ENCODE measurements around the gene LSM7.

Gene LSM7

GRCh38 chr19:2344381-2344870 is 16.0 kb upstream of the LSM7 start:
- Histone ChIP-seq H3K27ac (no peak overlapping the region), H3K27me3 (replicated peaks) (no peaks in the 10 kb centered on the region), H3K36me3 (replicated peaks) (peaks cover 7% of the 10 kb centered on the region), H3K4me3 (ENCODE audit: low read depth, low read length) (no peak overlapping the region)
- in situ Hi-C loops (cut with HindIII; ENCODE audit: low pct_ligation_motif_present, low sequenced_read_pairs): no loop called here
- no peak for DNase-seq
- no peak for TF ChIP-seq CTCF (IDR thresholded peaks at IDR 0.05; ENCODE audit: low read depth, low read length, missing control alignments)

DNA sequence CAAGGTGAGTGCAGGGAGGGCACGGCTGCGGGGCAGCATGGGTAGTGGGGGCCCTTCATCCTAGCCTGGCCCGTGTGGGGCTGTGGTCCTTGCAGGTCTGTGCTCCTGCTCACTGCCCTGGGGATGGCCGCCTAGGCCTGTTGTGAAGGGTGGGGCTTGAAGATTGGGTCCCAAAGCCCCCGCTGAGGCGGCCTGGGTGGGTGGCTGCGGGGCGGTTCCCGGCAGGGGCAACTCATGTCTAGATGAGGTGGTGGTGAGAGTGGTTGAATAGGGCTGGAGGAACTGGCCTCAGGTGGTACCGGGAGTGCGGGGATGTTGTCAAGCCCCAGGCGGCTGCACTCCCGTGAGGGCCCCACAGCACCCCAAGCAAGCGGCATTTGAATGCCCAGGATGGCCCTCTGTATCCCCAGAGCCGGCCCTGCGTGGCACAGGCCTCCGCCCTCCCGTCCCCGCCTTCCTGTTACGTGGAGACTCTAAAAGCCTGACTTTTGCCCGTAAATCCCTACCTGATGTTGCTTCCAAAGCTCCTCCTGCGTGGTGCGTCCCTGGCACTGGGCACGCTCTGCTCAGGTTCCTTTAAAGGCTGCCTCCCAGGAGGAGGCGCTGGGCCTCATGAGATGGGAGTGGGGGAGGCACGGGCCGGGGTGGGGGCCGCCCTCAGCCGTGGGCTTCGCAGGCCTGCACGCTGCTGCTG is 15.1 kb upstream of the LSM7 start:
- H3K4me3 ChIP-seq (ENCODE audit: low read depth, low read length): no peak overlapping the region
- DNase-seq: no peak
- no peaks in the 10 kb centered on the region for H3K27me3 ChIP-seq (replicated peaks)
- H3K36me3 ChIP-seq (replicated peaks): peaks cover 12% of the 10 kb centered on the region
- in situ Hi-C loops (cut with HindIII; ENCODE audit: low pct_ligation_motif_present, low sequenced_read_pairs): no loop called here
- no peak overlapping the region for H3K27ac ChIP-seq
- no peak for TF ChIP-seq CTCF (IDR thresholded peaks at IDR 0.05; ENCODE audit: low read depth, low read length, missing control alignments)

- in situ Hi-C loops (cut with HindIII; ENCODE audit: low pct_ligation_motif_present, low sequenced_read_pairs): no loop called here
- H3K4me3 ChIP-seq (ENCODE audit: low read depth, low read length): no peak overlapping the region
- peaks cover 12% of the 10 kb centered on the region for H3K36me3 ChIP-seq (replicated peaks)
- TF ChIP-seq CTCF (IDR thresholded peaks at IDR 0.05; ENCODE audit: low read depth, low read length, missing control alignments): no peak
- H3K27me3 ChIP-seq (replicated peaks): no peaks in the 10 kb centered on the region
- DNase-seq: no peak
- H3K27ac ChIP-seq: no peak overlapping the region
Measured at GRCh38 chr19:2342656-2343288, 14.4 kb upstream of the LSM7 start.

DNA sequence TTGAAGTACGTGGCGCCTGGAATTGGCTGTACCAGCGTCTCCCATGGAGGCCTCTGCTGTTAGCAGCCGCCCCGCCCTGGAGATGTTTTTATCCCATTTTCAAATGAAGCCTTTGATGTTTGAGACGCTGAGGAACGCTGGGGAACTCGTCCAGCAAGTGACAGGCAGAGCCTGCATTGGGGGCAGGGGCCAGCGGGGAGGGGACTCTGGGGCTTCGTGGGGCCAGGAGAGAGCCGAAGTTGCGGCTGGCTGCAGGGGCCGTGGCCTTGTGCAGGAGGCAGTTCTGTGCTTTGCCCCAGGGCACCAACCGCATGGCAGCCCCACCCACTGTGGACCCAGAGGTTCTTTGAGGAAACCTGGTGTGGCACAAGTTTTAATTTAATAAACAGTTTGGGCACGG is 13.6 kb upstream of the LSM7 start:
- no peak for TF ChIP-seq CTCF (IDR thresholded peaks at IDR 0.05; ENCODE audit: low read depth, low read length, missing control alignments)
- no peak for DNase-seq
- Histone ChIP-seq H3K27me3 (replicated peaks) (no peaks in the 10 kb centered on the region), H3K4me3 (ENCODE audit: low read depth, low read length) (no peak overlapping the region), H3K36me3 (replicated peaks) (peaks cover 12% of the 10 kb centered on the region), H3K27ac (no peak overlapping the region)
- in situ Hi-C loops (cut with HindIII; ENCODE audit: low pct_ligation_motif_present, low sequenced_read_pairs): no loop called here

DNA sequence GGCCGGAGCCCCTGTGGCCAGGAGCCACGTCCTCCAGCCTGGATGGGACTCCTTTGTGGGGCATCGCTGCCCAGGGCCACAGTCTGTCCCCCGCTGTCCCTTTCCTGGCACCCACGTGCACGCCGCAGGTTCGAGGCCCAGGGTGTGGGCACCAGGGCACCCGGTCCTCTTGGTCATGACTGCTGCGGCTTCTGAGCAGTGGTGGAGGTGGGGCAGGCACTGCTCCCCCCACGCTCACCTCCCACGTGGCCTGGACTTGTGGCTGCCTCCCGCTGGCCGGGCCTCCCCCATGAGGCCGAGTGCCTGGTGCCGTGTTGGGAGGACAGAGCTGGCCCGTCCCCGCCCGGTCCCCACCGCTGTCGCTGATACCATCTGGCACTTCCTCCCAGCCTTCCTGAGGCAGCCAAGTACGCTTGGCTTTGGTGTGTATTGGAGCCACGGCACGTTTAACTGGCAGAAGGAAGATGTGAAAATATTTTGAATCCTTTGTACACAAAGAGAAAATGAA is 12.9 kb upstream of the LSM7 start:
- TF ChIP-seq CTCF (IDR thresholded peaks at IDR 0.05; ENCODE audit: low read depth, low read length, missing control alignments): no peak
- no peaks in the 10 kb centered on the region for H3K27me3 ChIP-seq (replicated peaks)
- in situ Hi-C loops (cut with HindIII; ENCODE audit: low pct_ligation_motif_present, low sequenced_read_pairs): no loop called here
- H3K4me3 ChIP-seq (ENCODE audit: low read depth, low read length): no peak overlapping the region
- peaks cover 12% of the 10 kb centered on the region for H3K36me3 ChIP-seq (replicated peaks)
- no peak overlapping the region for H3K27ac ChIP-seq
- no peak for DNase-seq
